Measurements from ENCODE around the gene KCNMB4. TPM values are rescaled to one million over a fixed set of nuclear protein-coding genes. Genes with fewer than 3 reads are reported as not detected.

Gene KCNMB4, protein sequence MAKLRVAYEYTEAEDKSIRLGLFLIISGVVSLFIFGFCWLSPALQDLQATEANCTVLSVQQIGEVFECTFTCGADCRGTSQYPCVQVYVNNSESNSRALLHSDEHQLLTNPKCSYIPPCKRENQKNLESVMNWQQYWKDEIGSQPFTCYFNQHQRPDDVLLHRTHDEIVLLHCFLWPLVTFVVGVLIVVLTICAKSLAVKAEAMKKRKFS
- total RNA-seq: 10 to 100 TPM in 1 of 8 experiments, 1 to 10 TPM in 4, under 1 TPM in 3; 0.20 to 13.5 (median 7.4) TPM

GRCh38 chr12:70365648-70366518 lies at the start of gene KCNMB4:
Gene KCNMB4 (plus strand): TSS chr12:70366290. CDS start chr12:70366735, 445 bp downstream.
- H3K4me1 ChIP-seq (replicated peaks in 1 of 2): peaks cover 3 to 14% of the 10 kb centered on the region in 2 donors
- ATAC-seq (replicated peaks in 6 of 8): peak; percentile 66 to 91 (median 89)
- 0 to 8% (median 0%) methylated on average over 1 to 10 of the region's 88 CpGs; no CpG with 5 or more reads in 4 of the 10 experiments for WGBS, 10 experiments
- in situ Hi-C loops (cut with MboI; ENCODE audit: low pct_unique_long_range_greater_than_20kb in 2 of 9, low sequenced_read_pairs in 9 of 9, unreplicated experiment in 9 of 9): loop anchor here in 1 of 9 experiments (25.0 kb wide), 2 partner anchors 346 to 479 kb away; no protein-coding TSS in a partner anchor
- H3K27ac ChIP-seq: peak within 1 kb of the TSS; percentile 69 to 82
- peak within 1 kb of the TSS; percentile 65 to 98 (median 79) for H3K4me3 ChIP-seq

DNA sequence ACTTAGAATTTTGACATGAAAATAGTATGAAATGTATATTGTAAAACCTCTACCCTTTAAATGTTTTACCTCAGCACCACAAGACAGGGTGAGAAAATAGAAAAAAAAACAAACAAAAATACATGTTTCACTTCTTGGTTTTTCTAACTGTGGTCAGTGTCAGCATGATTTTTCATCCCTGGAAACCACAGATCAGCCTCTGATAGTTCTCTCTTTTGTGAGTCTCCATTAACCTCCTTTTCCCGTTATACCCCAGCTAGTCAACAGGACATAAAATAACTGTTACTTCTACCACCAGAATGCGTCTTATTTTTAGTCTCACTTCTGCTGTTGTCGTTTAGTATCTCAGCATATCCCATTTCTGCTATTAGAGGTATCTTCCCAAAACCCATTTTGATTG lies 48.3 kb upstream of the KCNMB4 start:
- no peak overlapping the region for H3K27ac ChIP-seq
- WGBS, 10 experiments: 85 to 100% (median 96%) methylated on average over 2 to 3 of the region's 3 CpGs
- H3K4me1 ChIP-seq (replicated peaks in 1 of 2): no peaks in the 10 kb centered on the region
- ATAC-seq (replicated peaks in 6 of 8): no peak
- in situ Hi-C loops (cut with MboI; ENCODE audit: low pct_unique_long_range_greater_than_20kb in 2 of 9, low sequenced_read_pairs in 9 of 9, unreplicated experiment in 9 of 9): no loop called here
- no peak overlapping the region for H3K4me3 ChIP-seq

- WGBS, 10 experiments: 62 to 100% (median 86%) methylated on average over 1 to 4 of the region's 4 CpGs
- no peak overlapping the region for H3K27ac ChIP-seq
- in situ Hi-C loops (cut with MboI; ENCODE audit: low pct_unique_long_range_greater_than_20kb in 2 of 9, low sequenced_read_pairs in 9 of 9, unreplicated experiment in 9 of 9): no loop called here
- no peak overlapping the region for H3K4me3 ChIP-seq
- H3K4me1 ChIP-seq (replicated peaks in 1 of 2): no peaks in the 10 kb centered on the region
- ATAC-seq (replicated peaks in 6 of 8): no peak
Observed at GRCh38 chr12:70319605-70320004, 46.5 kb upstream of the KCNMB4 start.

- in situ Hi-C loops (cut with MboI; ENCODE audit: low pct_unique_long_range_greater_than_20kb in 2 of 9, low sequenced_read_pairs in 9 of 9, unreplicated experiment in 9 of 9): no loop called here
- WGBS, 10 experiments: 94 to 100% (median 100%) methylated on average over 1 to 2 of the region's 2 CpGs; no CpG with 5 or more reads in 1 of the 10 experiments
- H3K4me1 ChIP-seq (replicated peaks in 1 of 2): no peaks in the 10 kb centered on the region
- no peak for ATAC-seq (replicated peaks in 6 of 8)
- H3K4me3 ChIP-seq: no peak overlapping the region
- H3K27ac ChIP-seq: no peak overlapping the region
Observed at GRCh38 chr12:70321191-70321590, 44.9 kb upstream of the KCNMB4 start.

GRCh38 chr12:70327541-70327940 lies 38.5 kb upstream of the KCNMB4 start:
- H3K27ac ChIP-seq: no peak overlapping the region
- no peak for ATAC-seq (replicated peaks in 6 of 8)
- WGBS, 10 experiments: 100% methylated on average over 1 to 2 of the region's 2 CpGs; no CpG with 5 or more reads in 2 of the 10 experiments
- in situ Hi-C loops (cut with MboI; ENCODE audit: low pct_unique_long_range_greater_than_20kb in 2 of 9, low sequenced_read_pairs in 9 of 9, unreplicated experiment in 9 of 9): no loop called here
- no peaks in the 10 kb centered on the region for H3K4me1 ChIP-seq (replicated peaks in 1 of 2)
- H3K4me3 ChIP-seq: no peak overlapping the region

- in situ Hi-C loops (cut with MboI; ENCODE audit: low pct_unique_long_range_greater_than_20kb in 2 of 9, low sequenced_read_pairs in 9 of 9, unreplicated experiment in 9 of 9): no loop called here
- 0 to 100% (median 66%) methylated on average over 1 to 3 of the region's 3 CpGs for WGBS, 10 experiments
- peak in 3 of 8 experiments; percentile 55 to 87 (median 58) for ATAC-seq (replicated peaks in 6 of 8)
- H3K4me3 ChIP-seq: no peak overlapping the region
- no peak overlapping the region for H3K27ac ChIP-seq
- H3K4me1 ChIP-seq (replicated peaks in 1 of 2): no peaks in the 10 kb centered on the region
Observed at GRCh38 chr12:70329728-70330127, 36.4 kb upstream of the KCNMB4 start.

DNA sequence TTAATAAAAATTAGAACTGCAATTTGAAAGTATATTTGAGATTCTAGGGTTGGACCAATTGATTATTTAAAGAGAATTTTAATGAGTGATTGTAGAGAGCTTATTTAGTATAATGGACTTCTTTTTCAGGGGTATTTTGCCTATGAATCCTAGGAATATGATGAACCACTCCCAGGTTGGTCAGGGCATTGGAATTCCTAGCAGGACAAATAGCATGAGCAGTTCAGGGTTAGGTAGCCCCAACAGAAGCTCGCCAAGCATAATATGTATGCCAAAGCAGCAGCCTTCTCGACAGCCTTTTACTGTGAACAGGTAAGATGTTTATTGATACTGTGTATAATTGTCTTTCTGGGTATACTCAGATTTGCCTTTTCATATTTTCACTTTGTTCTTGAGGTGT lies 35.9 kb upstream of the KCNMB4 start:
- Histone ChIP-seq H3K4me1 (replicated peaks in 1 of 2) (no peaks in the 10 kb centered on the region), H3K27ac (no peak overlapping the region), H3K4me3 (no peak overlapping the region)
- in situ Hi-C loops (cut with MboI; ENCODE audit: low pct_unique_long_range_greater_than_20kb in 2 of 9, low sequenced_read_pairs in 9 of 9, unreplicated experiment in 9 of 9): no loop called here
- ATAC-seq (replicated peaks in 6 of 8): peak in 2 of 8 experiments; percentile 56 to 67
- 7 to 100% (median 73%) methylated on average over 1 to 2 of the region's 2 CpGs; no CpG with 5 or more reads in 3 of the 10 experiments for WGBS, 10 experiments

- in situ Hi-C loops (cut with MboI; ENCODE audit: low pct_unique_long_range_greater_than_20kb in 2 of 9, low sequenced_read_pairs in 9 of 9, unreplicated experiment in 9 of 9): no loop called here
- no peak for ATAC-seq (replicated peaks in 6 of 8)
- Histone ChIP-seq H3K27ac (no peak overlapping the region), H3K4me3 (no peak overlapping the region), H3K4me1 (replicated peaks in 1 of 2) (no peaks in the 10 kb centered on the region)
Observed at GRCh38 chr12:70332236-70332635, 33.9 kb upstream of the KCNMB4 start.

- WGBS, 10 experiments: 64 to 100% (median 92%) methylated on average over 3 to 8 of the region's 8 CpGs; no CpG with 5 or more reads in 1 of the 10 experiments
- no peak overlapping the region for H3K4me3 ChIP-seq
- in situ Hi-C loops (cut with MboI; ENCODE audit: low pct_unique_long_range_greater_than_20kb in 2 of 9, low sequenced_read_pairs in 9 of 9, unreplicated experiment in 9 of 9): no loop called here
- no peak overlapping the region for H3K27ac ChIP-seq
- H3K4me1 ChIP-seq (replicated peaks in 1 of 2): no peaks in the 10 kb centered on the region
- ATAC-seq (replicated peaks in 6 of 8): no peak
Observed at GRCh38 chr12:70334742-70335141, 31.3 kb upstream of the KCNMB4 start.

DNA sequence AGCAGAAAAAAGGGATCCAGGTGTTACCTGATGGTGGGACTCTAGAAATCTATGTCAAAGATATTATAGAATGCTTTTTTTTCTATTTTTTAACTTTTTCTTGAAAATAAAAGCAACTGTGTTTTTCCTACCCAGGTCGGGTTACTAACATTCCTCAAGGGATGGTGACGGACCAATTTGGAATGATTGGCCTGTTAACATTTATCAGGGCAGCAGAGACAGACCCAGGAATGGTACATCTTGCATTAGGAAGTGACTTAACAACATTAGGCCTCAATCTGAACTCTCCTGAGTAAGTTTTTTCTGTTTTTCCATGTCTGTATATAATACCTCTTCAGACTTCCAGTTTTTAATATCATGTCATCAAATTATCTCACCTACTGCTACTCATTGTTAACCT lies 27.6 kb upstream of the KCNMB4 start:
- Histone ChIP-seq H3K4me3 (no peak overlapping the region), H3K4me1 (replicated peaks in 1 of 2) (no peaks in the 10 kb centered on the region), H3K27ac (no peak overlapping the region)
- ATAC-seq (replicated peaks in 6 of 8): no peak
- WGBS, 10 experiments: 60 to 100% (median 94%) methylated on average over 1 to 2 of the region's 2 CpGs; no CpG with 5 or more reads in 2 of the 10 experiments
- in situ Hi-C loops (cut with MboI; ENCODE audit: low pct_unique_long_range_greater_than_20kb in 2 of 9, low sequenced_read_pairs in 9 of 9, unreplicated experiment in 9 of 9): no loop called here

GRCh38 chr12:70351076-70351475 lies 15.0 kb upstream of the KCNMB4 start:
- no peaks in the 10 kb centered on the region for H3K4me1 ChIP-seq (replicated peaks in 1 of 2)
- H3K27ac ChIP-seq: no peak overlapping the region
- no peak overlapping the region for H3K4me3 ChIP-seq
- in situ Hi-C loops (cut with MboI; ENCODE audit: low pct_unique_long_range_greater_than_20kb in 2 of 9, low sequenced_read_pairs in 9 of 9, unreplicated experiment in 9 of 9): loop anchor here in 1 of 9 experiments (25.0 kb wide), 2 partner anchors 361 to 464 kb away; no protein-coding TSS in a partner anchor
- 88 to 100% (median 92%) methylated on average over 2 of the region's 2 CpGs; no CpG with 5 or more reads in 2 of the 10 experiments for WGBS, 10 experiments
- no peak for ATAC-seq (replicated peaks in 6 of 8)

GRCh38 chr12:70353780-70354660 lies 12.1 kb upstream of the KCNMB4 start:
- in situ Hi-C loops (cut with MboI; ENCODE audit: low pct_unique_long_range_greater_than_20kb in 2 of 9, low sequenced_read_pairs in 9 of 9, unreplicated experiment in 9 of 9): loop anchor here in 1 of 9 experiments (25.0 kb wide), 2 partner anchors 358 to 467 kb away; no protein-coding TSS in a partner anchor
- WGBS, 10 experiments: 89 to 100% (median 99%) methylated on average over 1 to 6 of the region's 6 CpGs
- Histone ChIP-seq H3K4me3 (no peak overlapping the region), H3K27ac (no peak overlapping the region), H3K4me1 (replicated peaks in 1 of 2) (no peaks in the 10 kb centered on the region)
- ATAC-seq (replicated peaks in 6 of 8): no peak

Measured in motor neuron (in vitro differentiated cells).